22Rv1 (cell line): ENCODE measurements around the gene QSOX2.

Experiments
- ZFX ChIP-seq: fragments of 450-650 bp; IDR thresholded peaks from 2 replicates; pipeline ENCODE4 v1.6.1; 2017; ENCODE audit warnings: antibody characterized with exemption, borderline replicate concordance
- TF ChIP-seq, protein P1 (sequence below): fragments of 450-650 bp; IDR thresholded peaks from 2 replicates; pipeline ENCODE4 v1.5.1; 2017; ENCODE audit warnings: mild to moderate bottlenecking

DNA sequence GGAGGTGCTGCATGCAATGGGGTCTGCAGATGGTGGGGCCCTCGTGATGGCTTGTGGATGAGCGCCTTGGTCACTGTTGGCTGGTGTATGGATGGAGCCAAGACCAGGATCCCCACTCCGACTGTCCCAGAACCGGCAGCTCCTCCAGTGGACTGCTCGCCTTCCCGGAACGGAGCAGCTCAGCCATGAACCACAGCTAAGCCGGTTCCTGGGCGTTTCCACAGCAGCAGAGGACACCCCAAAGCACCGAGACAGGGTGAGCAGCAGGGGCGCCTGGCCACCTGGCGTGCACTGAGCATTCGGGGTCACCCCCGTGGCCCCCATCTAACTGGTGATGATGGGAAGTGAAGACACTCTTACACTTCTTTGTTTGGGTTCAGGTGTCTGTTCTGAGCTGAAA, 32.1 kb upstream of the QSOX2 start:
- TF ChIP-seq, protein P1, sequence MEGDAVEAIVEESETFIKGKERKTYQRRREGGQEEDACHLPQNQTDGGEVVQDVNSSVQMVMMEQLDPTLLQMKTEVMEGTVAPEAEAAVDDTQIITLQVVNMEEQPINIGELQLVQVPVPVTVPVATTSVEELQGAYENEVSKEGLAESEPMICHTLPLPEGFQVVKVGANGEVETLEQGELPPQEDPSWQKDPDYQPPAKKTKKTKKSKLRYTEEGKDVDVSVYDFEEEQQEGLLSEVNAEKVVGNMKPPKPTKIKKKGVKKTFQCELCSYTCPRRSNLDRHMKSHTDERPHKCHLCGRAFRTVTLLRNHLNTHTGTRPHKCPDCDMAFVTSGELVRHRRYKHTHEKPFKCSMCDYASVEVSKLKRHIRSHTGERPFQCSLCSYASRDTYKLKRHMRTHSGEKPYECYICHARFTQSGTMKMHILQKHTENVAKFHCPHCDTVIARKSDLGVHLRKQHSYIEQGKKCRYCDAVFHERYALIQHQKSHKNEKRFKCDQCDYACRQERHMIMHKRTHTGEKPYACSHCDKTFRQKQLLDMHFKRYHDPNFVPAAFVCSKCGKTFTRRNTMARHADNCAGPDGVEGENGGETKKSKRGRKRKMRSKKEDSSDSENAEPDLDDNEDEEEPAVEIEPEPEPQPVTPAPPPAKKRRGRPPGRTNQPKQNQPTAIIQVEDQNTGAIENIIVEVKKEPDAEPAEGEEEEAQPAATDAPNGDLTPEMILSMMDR: no peak
- no peak for TF ChIP-seq ZFX
